Smooth muscle cell (in vitro differentiated cells): ENCODE results near the gene OR8K1. TPM values are rescaled to one million over a fixed set of nuclear protein-coding genes. Genes with fewer than 3 reads are reported as not detected.

Experiments used
- DNase-seq: peaks from one replicate; lab custom pipeline; 2025; ENCODE audit not compliant: unreplicated experiment; lab: John Stamatoyannopoulos, UW
- H2AFZ ChIP-seq: fragments of 200-600 bp; sonication (generic); 2 replicates; pipeline ENCODE4 v1.6.0; 2016; ENCODE audit warnings: antibody characterized with exemption, low read depth, mild to moderate bottlenecking
- H3F3A ChIP-seq: fragments of 200-600 bp; sonication (generic); 2 replicates; pipeline ENCODE4 v1.6.0; 2017; ENCODE audit warnings: antibody characterized with exemption, low read depth
- H3K27ac ChIP-seq: fragments of 200-600 bp; sonication (generic); 2 replicates; pipeline ENCODE4 v1.5.1; 2016; ENCODE audit warnings: low read depth, mild to moderate bottlenecking
- H3K27me3 ChIP-seq: fragments of 200-600 bp; sonication (generic); 2 replicates; pipeline ENCODE4 v1.6.1; 2016; ENCODE audit warnings: low read depth, mild to moderate bottlenecking
- H3K36me3 ChIP-seq: fragments of 200-600 bp; sonication (generic); 2 replicates; pipeline ENCODE4 v1.5.1; 2016; ENCODE audit warnings: low read depth
- H3K4me1 ChIP-seq: fragments of 200-600 bp; sonication (generic); 2 replicates; pipeline ENCODE4 v1.5.1; 2016; ENCODE audit warnings: low read depth
- H3K4me2 ChIP-seq: fragments of 200-600 bp; sonication (generic); 2 replicates; pipeline ENCODE4 v1.6.0; 2016; ENCODE audit warnings: mild to moderate bottlenecking
- H3K4me3 ChIP-seq: fragments of 200-600 bp; sonication (generic); 2 replicates; pipeline ENCODE4 v1.5.1; 2016; ENCODE audit warnings: mild to moderate bottlenecking
- H3K79me2 ChIP-seq: fragments of 200-600 bp; sonication (generic); 2 replicates; pipeline ENCODE4 v1.6.0; 2016; ENCODE audit warnings: low read depth, mild to moderate bottlenecking
- H3K9ac ChIP-seq: fragments of 200-600 bp; sonication (generic); 2 replicates; pipeline ENCODE4 v1.6.0; 2016; ENCODE audit warnings: low read depth
- H3K9me3 ChIP-seq: fragments of 200-600 bp; sonication (generic); replicated peaks from 2 replicates; pipeline ENCODE4 v1.5.1; 2016; ENCODE audit warnings: low read depth
- H4K20me1 ChIP-seq: fragments of 200-600 bp; sonication (generic); 2 replicates; pipeline ENCODE4 v1.6.0; 2016; ENCODE audit warnings: low read depth
- WGBS: methylation state at CpG from one replicate; pipeline ENCODE4 v1.1.7; 2016; ENCODE audit warnings: low lambda C conversion rate; 5-methylcytosine and 5-hydroxymethylcytosine counted together
- polyA plus RNA-seq: library from polyadenylated mRNA; unstranded; fragments of >200 nt; fragmentation: Nextera tagmentation; extraction: Ambion mirVana; gene quantifications from 2 replicates; pipeline ENCODE4 v1.2.1, GENCODE V29; 2016
- total RNA-seq: library from RNA; depleted of rRNA; stranded (reverse); fragments of >200 nt; gene quantifications from 2 replicates; pipeline ENCODE4 v1.2.3, GENCODE V29; 2014
- TF ChIP-seq, protein P1 (sequence below): fragments of 200-600 bp; sonication (generic); IDR thresholded peaks from 2 replicates; pipeline ENCODE4 v1.5.1; 2017; ENCODE audit warnings: borderline replicate concordance, mild to moderate bottlenecking, antibody characterized with exemption; ENCODE audit not compliant: insufficient read depth, poor library complexity, severe bottlenecking

Gene OR8K1
- total RNA-seq (not detected in 2 replicates), polyA plus RNA-seq (not detected in 2 replicates)

DNA sequence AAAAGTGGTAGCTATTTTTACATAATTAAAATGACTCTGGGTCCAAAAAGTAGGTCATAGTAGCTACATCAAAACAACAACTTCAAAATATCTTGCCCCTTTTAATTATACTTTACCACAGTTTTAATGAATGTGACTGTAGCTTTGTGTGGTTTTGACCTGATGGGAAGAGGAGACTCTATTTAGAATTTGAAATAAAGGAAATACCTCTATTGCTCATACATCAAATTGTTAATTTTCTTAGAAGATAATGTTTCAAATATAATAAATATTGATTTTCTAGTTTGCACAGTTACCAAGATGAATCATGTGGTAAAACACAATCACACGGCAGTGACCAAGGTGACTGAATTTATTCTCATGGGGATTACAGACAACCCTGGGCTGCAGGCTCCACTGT, at the start of gene OR8K1:
Gene OR8K1, plus strand, starts transcription at position 301 of the 400 bp plus-strand sequence. Its CDS starts 0 bp downstream, at position 301.
- Histone ChIP-seq H3K27ac (no peak within 1 kb of the TSS), H2AFZ (no peak within 1 kb of the TSS), H3K9me3 (no peaks in the 10 kb centered on the region), H3K4me1 (no peaks in the 10 kb centered on the region), H3K9ac (no peak within 1 kb of the TSS), H3K79me2 (no peaks in the 10 kb centered on the region), H3K36me3 (no peaks in the 10 kb centered on the region), H3K4me3 (no peak within 1 kb of the TSS), H3F3A (no peaks in the 10 kb centered on the region), H3K27me3 (no peaks in the 10 kb centered on the region), H4K20me1 (no peaks in the 10 kb centered on the region), H3K4me2 (no peak within 1 kb of the TSS)
- WGBS = 88% methylated on average over 1 of the region's 1 CpG
- TF ChIP-seq, protein P1, sequence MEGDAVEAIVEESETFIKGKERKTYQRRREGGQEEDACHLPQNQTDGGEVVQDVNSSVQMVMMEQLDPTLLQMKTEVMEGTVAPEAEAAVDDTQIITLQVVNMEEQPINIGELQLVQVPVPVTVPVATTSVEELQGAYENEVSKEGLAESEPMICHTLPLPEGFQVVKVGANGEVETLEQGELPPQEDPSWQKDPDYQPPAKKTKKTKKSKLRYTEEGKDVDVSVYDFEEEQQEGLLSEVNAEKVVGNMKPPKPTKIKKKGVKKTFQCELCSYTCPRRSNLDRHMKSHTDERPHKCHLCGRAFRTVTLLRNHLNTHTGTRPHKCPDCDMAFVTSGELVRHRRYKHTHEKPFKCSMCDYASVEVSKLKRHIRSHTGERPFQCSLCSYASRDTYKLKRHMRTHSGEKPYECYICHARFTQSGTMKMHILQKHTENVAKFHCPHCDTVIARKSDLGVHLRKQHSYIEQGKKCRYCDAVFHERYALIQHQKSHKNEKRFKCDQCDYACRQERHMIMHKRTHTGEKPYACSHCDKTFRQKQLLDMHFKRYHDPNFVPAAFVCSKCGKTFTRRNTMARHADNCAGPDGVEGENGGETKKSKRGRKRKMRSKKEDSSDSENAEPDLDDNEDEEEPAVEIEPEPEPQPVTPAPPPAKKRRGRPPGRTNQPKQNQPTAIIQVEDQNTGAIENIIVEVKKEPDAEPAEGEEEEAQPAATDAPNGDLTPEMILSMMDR = no peak
- DNase-seq = no peak

DNA sequence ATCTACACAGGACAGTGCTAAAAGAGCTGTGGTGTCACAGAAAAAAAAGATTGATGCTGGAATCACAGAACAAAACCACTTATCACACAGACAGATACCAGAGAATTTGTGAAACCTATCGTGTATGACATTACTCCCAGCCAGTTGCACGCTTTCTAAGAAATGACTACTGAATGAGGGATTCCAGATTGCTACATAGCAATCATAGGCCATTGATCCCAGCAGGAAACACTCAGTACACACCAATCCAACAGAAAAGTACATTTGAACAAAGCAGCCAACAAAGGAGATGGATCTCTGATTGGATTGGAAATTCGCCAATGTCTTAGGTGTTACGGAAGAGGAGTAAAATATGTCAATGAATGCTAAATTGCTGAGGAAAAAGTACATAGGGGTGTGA, 48.9 kb upstream of the OR8K1 start:
- WGBS = 85% methylated on average over 4 of the region's 4 CpGs

DNA sequence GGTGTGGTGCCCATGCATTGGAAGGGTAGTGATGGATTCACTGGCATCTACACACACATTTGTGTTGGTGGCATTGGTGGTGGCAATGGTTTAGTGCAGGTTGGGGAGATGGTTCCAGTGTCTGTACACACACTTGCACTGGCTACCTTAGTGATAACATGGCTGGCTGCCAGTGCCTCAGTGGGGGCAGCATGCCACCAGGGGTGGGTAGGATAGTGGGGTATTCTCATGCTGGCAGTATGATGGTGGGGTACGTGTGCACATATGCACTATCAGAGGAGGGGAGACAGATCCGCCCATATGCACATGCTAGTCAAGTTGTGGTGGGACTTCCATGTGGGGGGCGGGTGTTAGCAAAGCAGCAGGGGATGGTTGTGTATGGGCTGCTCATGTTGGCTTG, 38.0 kb upstream of the OR8K1 start:
- no peak for DNase-seq
- no peaks in the 10 kb centered on the region for H3F3A ChIP-seq
- no peak overlapping the region for H3K27ac ChIP-seq
- no peak overlapping the region for H3K9ac ChIP-seq
- H3K36me3 ChIP-seq = no peaks in the 10 kb centered on the region
- no peak overlapping the region for H3K4me3 ChIP-seq
- TF ChIP-seq, protein P1 = no peak
- H4K20me1 ChIP-seq = no peaks in the 10 kb centered on the region
- no peak overlapping the region for H2AFZ ChIP-seq
- no peak overlapping the region for H3K4me2 ChIP-seq
- no peaks in the 10 kb centered on the region for H3K27me3 ChIP-seq
- H3K4me1 ChIP-seq = no peaks in the 10 kb centered on the region
- 88% methylated on average over 3 of the region's 3 CpGs for WGBS
- no peaks in the 10 kb centered on the region for H3K9me3 ChIP-seq
- no peaks in the 10 kb centered on the region for H3K79me2 ChIP-seq

More for the DNA sequence above, 48.9 kb upstream of the OR8K1 start:
- H3K79me2 ChIP-seq = no peaks in the 10 kb centered on the region
- no peak overlapping the region for H3K27ac ChIP-seq
- H3K27me3 ChIP-seq = no peaks in the 10 kb centered on the region
- H3K4me2 ChIP-seq = no peak overlapping the region
- no peaks in the 10 kb centered on the region for H3K9me3 ChIP-seq
- H3K9ac ChIP-seq = no peak overlapping the region
- no peaks in the 10 kb centered on the region for H3F3A ChIP-seq
- H3K4me1 ChIP-seq = no peaks in the 10 kb centered on the region
- H3K36me3 ChIP-seq = no peaks in the 10 kb centered on the region
- DNase-seq = no peak
- TF ChIP-seq, protein P1 = no peak
- no peaks in the 10 kb centered on the region for H4K20me1 ChIP-seq
- H3K4me3 ChIP-seq = no peak overlapping the region
- H2AFZ ChIP-seq = no peak overlapping the region

DNA sequence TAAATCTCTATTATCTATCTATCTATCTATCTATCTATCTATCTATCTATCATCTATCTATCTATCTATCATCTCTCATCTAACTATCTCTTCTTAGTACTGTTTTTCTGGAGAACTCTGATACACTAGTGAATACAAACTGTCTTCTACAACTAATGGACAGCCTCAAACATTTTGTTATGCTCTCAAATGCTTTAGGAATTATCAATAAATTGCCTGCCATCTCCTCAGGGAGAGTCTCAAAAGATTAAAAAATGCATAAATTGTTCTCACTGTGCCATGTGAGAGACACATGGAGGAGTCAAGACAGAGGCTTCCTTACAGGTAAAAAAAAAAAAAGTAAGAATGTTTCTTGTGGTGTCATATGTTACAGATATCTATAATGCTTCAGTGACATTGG, 31.0 kb upstream of the OR8K1 start, which contains the start of gene OR8K3:
Gene OR8K3, plus strand, starts transcription at position 301 of the 400 bp plus-strand sequence. CDS start 3,163 bp downstream, outside the sequence.
- Histone ChIP-seq H3K9me3 (no peaks in the 10 kb centered on the region), H3K79me2 (no peaks in the 10 kb centered on the region), H3K36me3 (no peaks in the 10 kb centered on the region), H3K4me3 (no peak within 1 kb of the TSS), H2AFZ (no peak within 1 kb of the TSS), H3K27me3 (no peaks in the 10 kb centered on the region), H4K20me1 (no peaks in the 10 kb centered on the region), H3K4me2 (no peak within 1 kb of the TSS), H3F3A (no peaks in the 10 kb centered on the region), H3K9ac (no peak within 1 kb of the TSS), H3K4me1 (no peaks in the 10 kb centered on the region), H3K27ac (no peak within 1 kb of the TSS)
- no peak for DNase-seq
- TF ChIP-seq, protein P1 = no peak
